T follicular helper cell (primary cell): ENCODE measurements around the gene FGA.

Experiments
- DNase-seq: peaks from one replicate; pipeline ENCODE4 v3.0.0-alpha.2; 2020; ENCODE audit warnings: low read depth
- total RNA-seq, 2 experiments: gene quantifications; one replicate each; lab custom pipeline; 2026; lab: John Stamatoyannopoulos, UW

Gene FGA
- total RNA-seq, result 0 reads per million in 2 experiments

DNA sequence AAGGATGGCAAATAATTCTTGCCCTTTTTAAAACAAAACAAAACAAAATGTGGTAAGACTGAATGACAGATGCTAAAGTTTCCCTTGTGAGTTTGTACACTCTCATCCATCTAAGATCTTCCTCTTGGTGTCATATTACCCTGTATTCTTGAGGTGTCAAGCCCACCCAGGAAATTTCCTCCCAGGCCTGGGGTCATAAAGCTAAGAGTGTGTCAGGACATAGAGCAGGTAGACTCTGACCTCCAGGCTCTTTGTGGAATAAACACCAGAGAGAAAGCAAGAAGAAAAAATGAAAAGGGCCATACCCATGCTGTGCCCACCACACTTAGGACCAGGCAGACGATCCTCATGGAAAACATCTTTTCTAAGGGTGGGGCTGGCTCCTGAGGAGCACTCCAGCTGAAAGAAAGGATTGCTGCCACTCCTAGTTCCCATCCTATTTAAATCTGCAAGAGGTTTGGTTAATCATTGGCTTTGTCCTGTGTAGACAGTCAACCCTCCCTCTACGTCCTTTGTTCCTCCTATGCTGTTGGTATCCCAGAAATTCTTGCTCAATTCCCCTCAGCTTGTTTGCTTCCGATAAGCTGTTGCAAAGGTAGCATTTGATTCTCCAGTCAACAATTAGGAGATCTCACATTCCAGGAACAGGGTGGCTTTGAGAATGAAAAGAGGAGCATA, at the start of gene FGA:
FGA (minus strand) TSS at position 414 of the 678 bp plus-strand sequence; CDS start at position 359, 55 bp downstream.
- DNase-seq, result no peak

DNA sequence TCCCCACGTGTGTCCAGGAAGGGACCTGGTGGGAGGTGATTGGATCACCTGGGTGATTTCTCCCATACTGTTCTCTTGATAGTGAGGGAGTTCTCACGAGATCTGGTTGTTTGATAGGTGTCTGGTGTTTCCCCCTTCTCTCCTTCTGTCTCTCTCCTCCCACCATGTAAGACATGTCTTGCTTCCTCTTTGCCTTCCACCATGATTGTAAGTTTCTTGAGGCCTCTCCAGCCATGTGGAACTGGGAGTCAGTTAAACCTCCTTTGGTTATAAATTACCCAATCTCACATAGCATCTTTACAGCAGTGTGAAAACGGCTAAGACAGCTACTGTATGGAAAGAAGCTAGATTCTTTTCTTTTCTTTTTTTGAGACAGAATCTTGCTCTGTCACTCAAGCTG, 43.5 kb upstream of the FGA start:
- no peak for DNase-seq

DNA sequence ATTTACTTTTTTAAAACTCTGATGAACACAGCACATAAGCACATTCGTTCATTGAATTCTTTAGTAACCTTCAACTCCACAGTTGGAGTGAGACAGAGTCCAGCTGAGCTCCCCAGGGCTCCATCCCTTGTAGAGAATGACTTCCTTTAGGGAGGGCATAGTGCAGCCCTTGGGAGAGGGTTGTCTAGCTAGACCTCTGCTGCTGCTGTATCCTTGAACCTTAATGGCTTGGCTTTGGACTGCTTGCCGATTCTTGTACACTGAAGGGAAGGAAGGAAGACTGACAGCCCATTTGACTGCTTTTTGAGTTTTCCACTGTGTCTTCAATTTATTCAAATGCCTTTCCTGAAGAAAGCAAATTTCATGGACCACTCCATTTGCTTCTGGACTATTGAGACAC, 41.3 kb upstream of the FGA start:
- DNase-seq, result no peak

DNA sequence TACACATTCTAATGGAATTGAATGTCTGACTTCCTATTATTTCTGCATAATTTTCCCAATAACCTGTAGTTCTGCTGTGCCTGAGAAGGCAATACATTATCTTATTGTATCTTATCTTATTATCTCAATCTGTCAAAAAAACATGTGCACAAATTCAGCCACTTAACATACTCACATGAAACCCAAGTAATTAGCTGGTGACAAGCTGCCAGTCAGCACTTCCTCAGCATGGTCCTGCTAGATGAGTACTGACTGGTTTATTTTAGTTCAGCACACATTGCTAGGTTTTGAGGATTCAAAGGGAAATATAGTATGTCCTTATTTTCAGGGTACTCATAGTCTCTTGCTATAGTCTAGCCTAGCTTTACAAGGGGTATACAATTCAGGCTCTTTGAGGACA, 39.8 kb upstream of the FGA start:
- no peak for DNase-seq

DNA sequence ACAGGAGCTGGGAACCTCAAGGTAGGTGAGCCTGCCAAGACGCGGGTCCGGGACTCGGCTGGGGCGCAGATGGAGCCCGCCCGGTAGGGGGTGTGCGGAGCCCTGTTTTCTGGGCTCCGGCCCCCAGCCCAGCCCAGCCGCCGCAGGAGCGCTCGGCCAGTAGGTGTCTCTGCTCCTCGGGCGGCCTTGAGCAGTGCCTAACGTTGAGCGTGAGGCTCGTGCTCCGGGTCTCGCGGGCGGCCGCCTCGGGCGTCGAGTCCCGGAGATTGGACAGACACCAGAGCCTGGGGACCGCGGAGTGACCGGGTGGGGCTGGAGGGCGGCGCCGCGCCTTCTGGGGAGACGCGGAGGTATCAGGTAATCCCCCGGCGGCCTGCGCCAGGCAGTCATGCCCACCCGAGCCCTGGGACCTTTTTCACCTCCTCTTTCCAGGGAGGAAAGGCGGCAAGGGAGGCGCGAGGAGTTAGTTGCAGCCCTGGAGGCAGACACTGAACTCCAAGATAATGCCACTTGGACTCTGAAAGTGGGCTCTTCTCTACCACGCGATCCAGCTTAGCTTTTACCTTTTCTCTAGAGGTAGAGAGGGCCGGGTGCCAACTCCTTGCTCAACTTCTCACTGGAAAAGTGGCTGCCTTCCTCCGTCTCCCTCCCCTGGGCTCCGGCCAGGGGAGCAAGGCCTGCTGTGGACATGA, 36.4 kb upstream of the FGA start:
- DNase-seq, result peak; percentile 10

DNA sequence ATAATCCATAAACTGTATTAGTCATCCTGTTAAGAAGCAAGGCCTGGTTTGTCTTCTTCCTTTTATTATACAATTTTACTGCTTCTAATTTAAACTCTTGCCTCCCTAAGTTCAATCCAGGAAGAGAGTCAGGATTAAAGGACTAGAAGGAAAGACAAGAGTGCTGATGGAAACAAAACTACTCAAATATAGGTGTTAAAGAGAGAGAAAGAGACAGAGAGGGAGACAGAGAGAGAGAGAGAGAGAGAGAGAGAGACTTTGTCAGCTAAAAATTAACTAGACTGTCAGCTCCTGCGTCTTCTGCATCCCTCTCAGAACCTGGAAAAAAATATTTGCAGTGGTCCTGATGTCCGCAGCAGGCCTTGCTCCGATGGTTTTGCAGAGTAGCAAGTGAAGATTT, 35.4 kb upstream of the FGA start:
- no peak for DNase-seq

DNA sequence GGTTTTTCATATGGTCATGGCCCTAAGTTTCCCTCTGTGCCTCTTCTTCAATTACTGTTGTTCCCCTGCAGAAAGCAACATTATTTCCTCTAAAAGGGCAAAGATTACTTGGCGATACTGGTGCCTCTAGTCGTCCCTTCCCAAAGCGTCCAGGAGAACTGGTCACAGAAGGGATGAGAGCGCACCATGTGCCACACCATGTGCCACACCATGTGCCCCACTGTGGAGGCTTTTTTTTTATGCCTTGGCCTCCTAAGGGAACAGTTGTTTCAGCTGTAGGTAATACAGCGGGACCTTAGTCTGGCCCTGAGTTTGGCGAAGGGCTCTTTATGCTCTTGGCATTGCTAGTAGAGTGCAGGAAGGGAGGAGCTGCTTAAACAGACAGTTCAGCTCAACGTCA, 33.5 kb upstream of the FGA start:
- no peak for DNase-seq

DNA sequence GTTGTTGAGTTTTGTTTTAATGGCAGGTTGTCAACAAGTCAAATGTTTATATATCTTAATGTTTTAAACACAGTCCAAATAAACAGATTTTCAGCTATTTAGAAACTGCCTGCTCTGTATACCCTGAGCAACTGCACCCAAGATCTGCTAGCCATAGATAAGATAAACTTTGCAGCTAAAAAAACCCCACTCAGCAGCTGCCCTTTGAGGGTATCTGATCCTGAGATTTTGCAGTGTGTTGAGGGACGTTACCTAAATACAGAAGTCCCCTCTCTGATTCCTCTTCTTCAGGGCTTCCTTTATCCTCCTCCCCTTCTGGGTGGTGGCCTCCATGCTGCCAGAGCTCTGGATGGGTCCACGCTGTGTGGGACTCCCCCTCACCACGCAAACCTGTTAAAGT, 32.9 kb upstream of the FGA start:
- DNase-seq, result no peak

DNA sequence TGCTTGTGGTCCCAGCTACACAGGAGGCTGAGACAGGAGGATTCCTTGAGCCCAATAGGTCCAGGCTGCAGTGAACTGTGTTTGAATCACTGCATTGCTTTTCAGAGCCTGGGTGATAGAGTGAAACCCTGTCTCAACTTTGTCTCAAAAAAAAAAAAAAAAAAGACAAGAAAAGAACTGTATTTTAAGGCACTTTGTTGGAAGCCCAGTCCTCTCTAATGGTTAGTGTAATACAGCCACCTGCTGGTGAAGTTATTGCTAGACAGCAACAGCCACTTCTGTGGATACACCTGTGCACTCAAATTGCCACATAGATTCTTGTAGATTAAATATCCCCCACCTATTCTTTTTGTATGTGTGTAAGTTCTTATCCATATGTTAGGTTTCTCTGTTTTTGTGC, 32.1 kb upstream of the FGA start:
- DNase-seq, result no peak

DNA sequence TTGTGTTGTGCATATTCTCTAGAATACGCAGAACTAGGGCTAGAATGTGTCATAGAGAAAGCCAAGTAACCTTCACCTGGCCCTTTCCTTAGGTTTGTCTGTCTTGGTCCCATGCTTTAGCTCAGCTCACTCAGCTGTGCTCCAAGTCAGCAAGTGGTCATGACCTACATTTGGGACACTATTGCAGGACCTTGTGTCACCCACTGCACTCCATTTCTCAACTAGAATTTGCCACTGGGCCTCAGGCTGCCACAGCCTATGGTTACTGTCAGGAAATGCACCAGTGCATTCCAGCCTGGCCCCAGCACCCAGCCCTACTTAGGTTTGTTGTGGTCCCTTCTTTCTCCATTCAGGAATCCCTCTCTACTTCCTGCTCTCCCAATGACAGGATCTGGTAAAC, 29.6 kb upstream of the FGA start:
- no peak for DNase-seq

DNA sequence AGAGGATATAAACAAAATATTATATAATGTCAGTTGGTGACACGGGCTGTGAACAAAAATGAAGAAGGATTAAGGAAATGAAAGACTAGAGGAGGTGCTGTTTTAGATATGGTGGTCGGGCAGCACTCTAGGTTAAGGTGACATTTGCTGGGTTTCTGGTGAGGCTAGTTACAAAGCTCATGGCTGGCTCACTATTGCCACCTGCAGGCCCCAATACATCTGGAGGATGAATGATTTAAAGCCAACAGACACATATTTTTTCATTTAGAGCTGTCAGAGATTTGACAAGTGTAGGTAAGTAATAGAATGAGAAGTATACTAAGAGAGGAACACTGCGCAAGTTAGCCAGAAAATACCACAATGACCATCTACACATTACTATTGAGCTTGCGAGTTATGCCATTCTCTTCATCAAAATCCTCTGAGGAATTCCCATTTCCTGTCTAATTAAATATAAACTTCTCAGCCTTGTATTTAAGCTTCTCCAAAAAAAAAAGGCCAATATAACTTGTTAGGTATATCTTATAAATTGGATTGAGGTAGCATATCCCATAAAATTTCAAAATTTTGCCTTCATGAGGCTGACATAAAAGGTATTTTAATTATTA, 28.3 kb upstream of the FGA start:
- peak; percentile 22 for DNase-seq

DNA sequence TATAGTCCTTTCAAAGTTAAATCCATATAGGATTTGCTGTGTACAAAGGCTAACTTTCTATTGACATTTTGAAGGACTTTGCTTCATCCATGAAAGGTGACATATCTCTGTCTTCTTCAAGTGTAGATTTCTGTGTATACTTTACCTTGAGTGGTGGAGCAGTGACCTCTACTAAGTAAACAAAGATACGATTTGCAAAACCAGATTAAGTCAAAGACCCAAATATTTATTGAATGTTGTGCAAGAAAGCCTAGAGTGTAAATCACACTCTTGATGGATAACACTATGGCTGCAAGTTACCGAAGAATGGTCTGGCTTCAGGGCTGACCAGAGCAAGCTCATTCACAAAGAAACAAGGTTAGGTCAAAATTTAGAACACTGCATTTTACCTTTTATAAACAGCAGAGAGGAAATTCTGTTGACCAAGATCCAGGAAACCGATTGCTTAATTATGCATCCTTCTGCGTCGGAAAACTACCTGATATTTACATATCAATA, 27.3 kb upstream of the FGA start:
- no peak for DNase-seq

DNA sequence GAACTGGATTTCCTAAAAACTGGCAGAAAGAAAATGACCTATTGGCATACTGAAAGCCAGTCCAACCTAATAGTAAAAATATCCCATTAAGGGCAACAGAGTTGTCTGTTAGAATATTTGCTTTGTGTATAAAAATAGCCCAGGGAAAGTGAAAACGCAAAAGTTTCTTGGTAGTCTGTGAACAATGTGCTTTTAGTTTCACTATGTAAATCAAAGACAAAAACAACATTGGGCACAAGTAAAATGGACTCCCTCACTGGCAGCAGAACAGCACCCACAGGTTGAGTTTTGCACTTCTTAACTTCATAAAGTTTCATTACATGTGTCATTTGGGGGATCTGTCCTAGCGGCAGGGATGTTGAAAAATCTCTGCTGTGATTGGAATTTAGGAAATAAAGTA, 26.2 kb upstream of the FGA start:
- DNase-seq, result no peak

DNA sequence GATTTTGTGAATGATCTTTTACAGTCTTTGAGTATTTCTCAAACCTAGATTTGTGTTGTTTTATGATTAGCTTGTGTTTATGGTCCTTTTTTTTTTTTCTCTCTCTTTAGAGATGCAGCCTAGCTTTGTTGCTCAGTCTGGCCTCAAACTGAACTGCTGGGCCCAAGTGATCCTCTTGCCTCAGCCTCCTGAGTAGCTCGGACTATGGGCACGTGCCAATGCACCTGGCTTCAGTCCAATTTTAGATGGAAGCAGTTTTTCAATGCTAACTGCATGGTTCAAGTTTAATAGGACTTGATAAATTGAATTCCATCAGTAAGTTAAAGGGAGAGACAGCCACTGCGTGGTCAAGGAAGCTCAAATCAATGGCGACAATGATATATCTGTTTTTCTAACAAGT, 25.7 kb upstream of the FGA start:
- no peak for DNase-seq

DNA sequence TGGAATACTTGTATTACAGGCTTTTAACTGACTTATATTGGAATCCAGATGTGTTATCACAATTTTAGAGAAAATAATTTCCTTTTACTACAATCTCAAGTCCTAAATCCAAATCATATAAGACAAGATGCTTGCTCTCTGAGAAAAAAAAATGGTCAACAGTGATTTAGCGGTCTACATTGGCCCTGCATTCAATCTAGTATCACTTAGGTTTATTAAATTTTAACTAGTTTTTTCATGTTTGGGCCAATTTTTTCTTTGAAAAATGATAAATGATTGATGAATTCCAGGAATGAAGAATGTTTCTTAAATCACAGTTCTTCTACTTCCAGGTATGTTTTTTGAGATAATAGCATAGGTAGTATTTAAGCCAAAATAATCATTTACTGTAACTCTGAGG, 24.7 kb upstream of the FGA start:
- no peak for DNase-seq

DNA sequence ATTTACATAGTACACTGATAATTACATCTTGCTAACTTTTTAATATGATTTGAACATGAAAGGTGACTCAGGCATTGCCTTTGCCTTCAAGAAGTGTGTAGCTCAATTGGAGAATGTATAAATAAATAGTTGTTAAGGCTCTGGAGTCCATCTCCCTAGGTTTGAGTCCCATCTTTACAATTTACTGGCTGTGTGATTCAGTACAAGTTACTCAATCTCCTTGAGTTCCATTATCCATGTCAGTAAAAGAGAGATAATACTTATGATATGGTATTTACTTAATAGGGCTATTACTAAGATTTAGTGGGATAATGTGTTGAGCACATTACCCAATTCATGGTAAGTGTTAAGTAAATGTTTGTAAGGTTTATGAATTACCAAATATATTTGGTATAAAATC, 23.8 kb upstream of the FGA start:
- no peak for DNase-seq

DNA sequence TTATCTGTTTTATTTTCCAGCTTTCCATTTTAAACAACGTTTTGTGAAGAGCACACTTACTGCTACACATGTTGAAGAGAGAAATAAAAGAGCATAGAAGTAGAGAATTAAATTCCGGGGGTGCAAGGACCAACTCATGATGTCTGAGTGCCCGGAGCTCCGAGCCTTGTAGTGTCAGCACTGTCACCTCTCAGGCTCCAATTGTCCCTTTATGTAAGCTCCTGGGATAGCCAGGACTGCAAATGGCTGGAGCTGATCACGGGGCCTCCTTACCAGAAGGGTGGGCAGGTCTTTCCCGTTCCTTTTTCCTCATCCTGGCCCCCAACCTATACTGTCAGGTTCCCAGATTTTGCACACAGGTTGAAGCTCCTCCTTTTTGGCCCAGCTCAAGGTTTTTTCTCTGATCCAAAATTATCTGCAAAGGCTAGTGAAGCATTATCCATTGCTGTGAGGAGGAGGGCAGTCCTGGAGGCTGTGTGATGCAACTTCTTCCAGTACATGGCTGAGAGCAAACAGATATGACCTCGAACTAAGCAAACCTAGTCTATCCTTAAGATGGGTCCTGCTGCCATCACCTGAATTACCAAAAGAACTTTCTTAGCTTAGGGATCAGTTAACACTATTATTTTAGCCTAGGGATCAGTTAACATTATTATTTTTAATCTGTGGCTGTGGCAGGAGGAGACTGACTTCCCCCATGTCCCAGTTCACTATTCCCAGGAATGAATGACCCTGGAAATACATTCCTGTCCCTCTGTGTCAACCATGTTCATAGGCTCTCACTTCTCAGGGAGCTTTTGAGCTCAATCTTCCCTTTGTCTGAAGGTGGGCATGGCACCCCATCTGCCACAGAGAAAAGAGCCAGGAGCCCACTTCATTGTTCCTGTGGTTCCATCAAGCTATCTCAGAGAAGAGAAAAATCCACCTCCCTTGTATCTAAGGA, 22.2 kb upstream of the FGA start, which contains the start of gene FGG:
FGG (minus strand) TSS at position 185 of the 943 bp plus-strand sequence; CDS start at position 138, 47 bp downstream.
- DNase-seq, result no peak

DNA sequence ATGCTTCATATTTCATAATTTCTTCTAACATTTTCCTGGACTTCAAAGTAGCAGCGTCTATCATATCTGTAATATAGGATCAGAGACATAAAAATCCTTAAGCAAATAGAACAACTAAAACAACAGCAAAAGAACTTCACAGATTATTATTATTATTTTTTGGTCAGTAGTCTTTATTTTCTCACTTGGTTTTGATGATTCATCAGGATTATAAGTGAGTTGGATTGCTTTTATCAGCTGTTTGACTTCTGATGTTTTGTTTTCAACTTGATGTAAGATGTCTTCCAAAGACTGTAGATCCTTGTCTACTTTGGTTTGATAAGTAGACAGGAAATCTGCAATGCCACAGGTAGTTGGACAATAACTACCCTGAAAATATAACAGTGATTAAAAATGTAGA, 21.3 kb upstream of the FGA start:
- no peak for DNase-seq

DNA sequence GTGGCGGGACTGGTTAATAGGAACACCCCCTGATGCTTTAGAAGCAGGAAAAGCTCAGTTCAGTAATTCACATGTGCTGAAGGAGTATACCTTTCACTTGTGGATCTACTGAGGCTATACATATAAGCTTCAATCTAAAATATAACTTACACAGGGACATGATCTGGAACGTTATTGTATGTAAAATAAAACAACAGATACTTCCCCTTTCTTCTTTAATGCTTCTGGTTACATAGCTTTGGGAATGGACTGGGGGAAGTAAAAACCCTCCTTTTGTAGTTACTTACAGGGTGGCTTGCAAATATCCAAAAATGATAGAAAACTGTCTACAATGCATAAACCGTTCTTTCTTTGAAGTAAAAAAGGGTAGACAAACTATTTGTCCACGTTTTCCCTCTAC, 20.0 kb upstream of the FGA start:
- DNase-seq, result no peak

DNA sequence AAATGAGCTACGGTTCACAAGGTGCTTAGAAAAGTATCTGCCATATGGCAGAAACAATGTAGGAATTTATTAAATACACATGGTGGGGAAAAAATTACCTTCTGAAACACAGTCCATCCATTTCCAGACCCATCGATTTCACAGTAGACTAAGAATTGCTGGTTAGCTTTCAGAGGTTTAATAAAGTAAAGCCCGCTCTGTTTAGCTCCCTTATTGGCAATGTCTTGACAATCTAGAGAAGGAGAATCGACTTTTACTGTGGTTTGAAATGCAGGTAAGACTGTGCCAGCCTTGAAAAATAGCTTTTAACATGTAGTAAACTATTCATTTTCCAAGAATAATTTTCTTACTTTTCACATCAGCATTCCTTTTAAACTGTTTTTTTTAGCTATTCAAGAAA, 19.0 kb upstream of the FGA start:
- no peak for DNase-seq

DNA sequence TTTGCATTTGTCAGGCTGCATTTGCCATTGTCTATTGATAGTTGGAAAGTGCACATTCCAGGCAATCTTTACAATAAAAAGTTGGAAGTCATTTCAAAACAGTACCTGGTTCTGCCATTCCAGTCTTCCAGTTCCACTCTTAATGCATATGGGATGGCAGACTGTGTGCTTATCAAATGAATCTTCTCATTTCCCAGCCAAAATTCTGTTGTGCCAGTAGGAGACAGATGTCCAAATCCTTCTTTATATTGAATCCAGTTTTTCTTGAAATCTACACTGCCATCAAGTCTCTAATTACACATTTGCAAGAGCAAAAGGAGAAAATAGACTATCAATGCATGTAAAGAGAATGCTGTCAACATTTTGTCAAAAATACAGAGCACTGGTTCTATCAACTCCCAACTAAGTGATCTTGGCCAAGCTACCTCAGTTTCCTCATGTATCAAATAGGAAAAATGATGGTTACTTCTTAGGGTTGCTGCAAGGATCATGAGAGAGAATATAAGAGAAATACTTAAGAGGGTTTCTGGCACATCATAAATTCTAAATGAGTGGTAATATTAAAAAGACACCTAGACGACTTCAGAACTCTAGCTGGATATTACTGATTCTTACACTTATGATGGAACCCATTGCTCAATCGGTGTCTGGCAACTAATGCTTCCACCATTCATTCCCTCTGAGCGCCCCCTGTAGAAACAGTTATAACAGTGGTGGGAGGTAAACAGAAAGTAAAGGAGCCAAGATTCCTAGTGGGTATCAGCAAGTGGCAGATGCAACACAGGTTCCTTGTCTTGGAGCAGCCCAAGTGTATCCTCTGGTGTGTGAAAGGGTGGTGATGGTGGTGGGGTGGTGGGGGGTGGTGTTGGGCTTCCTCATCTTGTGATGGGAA, 18.1 kb upstream of the FGA start:
- DNase-seq, result no peak
